Spleen (tissue), 7 donors: Measurements from ENCODE around the gene POU4F2.

Experiments used
- CTCF ChIP-seq, 11 experiments: fragments of 200-600 bp in 7 of 11; fragments of 450-650 bp in 4 of 11; sonication (generic) in 4 of 11; IDR thresholded peaks in 8 of 11; conservative IDR thresholded peaks in 3 of 11; 1 replicate in 7 of 11; 2 replicates in 4 of 11; pipeline versions ENCODE4 v1.4.0 to v1.8.0; 2016 to 2021; ENCODE audit warnings: antibody characterized with exemption in 11 of 11, inconsistent platforms in 4 of 11, mild to moderate bottlenecking in 1 of 11
- POLR2AphosphoS5 ChIP-seq, 3 donors: sonication (generic); formaldehyde crosslinking; IDR thresholded peaks; one replicate each; pipeline ENCODE4 v1.5.1; 2017; ENCODE audit warnings: antibody characterized with exemption in 3 of 3
- donor health status: DM: no; HTN: no; CAD: no; lungs with moderate emphysema.
- donor health status: DM: no; HTN: no; CAD: no.
- donor health status: DM: no; HTN: no; CAD: no.

GRCh38 chr4:146639506-146639932 lies 826 bp downstream of the POU4F2 start:
- TF ChIP-seq POLR2AphosphoS5 (IDR thresholded peaks at IDR 0.05) (no peak), CTCF (IDR thresholded peaks at IDR 0.05 in 8 of 11, conservative IDR thresholded peaks at IDR 0.05 in 3 of 11) (no peak)
